ENCODE results near the gene NR4A3. TPM values are rescaled to one million over a fixed set of nuclear protein-coding genes. Genes with fewer than 3 reads are reported as not detected.

The NR4A3 gene
- total RNA-seq, 2 donors from 2014 or later = 7.8 to 19.2 TPM

- ATAC-seq (peak in 1 of 2 donors; percentile 39), DNase-seq (ENCODE audit: low spot score in 2 of 2) (no peak)
- Mint-ChIP-seq H3K27ac (no peak overlapping the region), H3K36me3 (no peaks in the 10 kb centered on the region), H3K9me3 (no peaks in the 10 kb centered on the region)
These were observed 11.9 kb upstream of the NR4A3 start for GRCh38 chr9:99809586-99810319.

- ATAC-seq (peak; percentile 30 to 42), DNase-seq (ENCODE audit: low spot score in 2 of 2) (no peak)
- Mint-ChIP-seq H3K9me3 (no peaks in the 10 kb centered on the region), H3K27ac (peak overlapping the region in 1 of 2 donors; percentile 76), H3K36me3 (no peaks in the 10 kb centered on the region)
These were observed 10.5 kb upstream of the NR4A3 start for GRCh38 chr9:99811172-99811571.

- ATAC-seq = peak; percentile 88 to 91
- peak overlapping the region in 1 of 2 donors; percentile 76 for H3K27ac Mint-ChIP-seq
These were observed 9.9 kb upstream of the NR4A3 start for GRCh38 chr9:99811598-99812383.

GRCh38 chr9:99813739-99814138, 7.9 kb upstream of the NR4A3 start:
- DNase-seq (ENCODE audit: low spot score in 2 of 2) = no peak
- no peaks in the 10 kb centered on the region for H3K9me3 Mint-ChIP-seq
- ATAC-seq = no peak
- H3K36me3 Mint-ChIP-seq = no peaks in the 10 kb centered on the region
- no peak overlapping the region for H3K27ac Mint-ChIP-seq

More at GRCh38 chr9:99811598-99812383, 9.9 kb upstream of the NR4A3 start:
- Mint-ChIP-seq H3K9me3 (no peaks in the 10 kb centered on the region), H3K36me3 (no peaks in the 10 kb centered on the region)
- DNase-seq (ENCODE audit: low spot score in 2 of 2) = peak in 1 of 2 donors; percentile 16

GRCh38 chr9:99814359-99814758, 7.3 kb upstream of the NR4A3 start:
- H3K36me3 Mint-ChIP-seq = no peaks in the 10 kb centered on the region
- ATAC-seq (no peak), DNase-seq (ENCODE audit: low spot score in 2 of 2) (no peak)
- no peak overlapping the region for H3K27ac Mint-ChIP-seq
- no peaks in the 10 kb centered on the region for H3K9me3 Mint-ChIP-seq

- ATAC-seq = no peak
- Mint-ChIP-seq H3K27ac (no peak overlapping the region), H3K9me3 (no peaks in the 10 kb centered on the region), H3K36me3 (no peaks in the 10 kb centered on the region)
- no peak for DNase-seq (ENCODE audit: low spot score in 2 of 2)
These were observed 5.3 kb upstream of the NR4A3 start for GRCh38 chr9:99816392-99816791.

GRCh38 chr9:99818500-99818899, 3.2 kb upstream of the NR4A3 start:
- ATAC-seq = no peak
- DNase-seq (ENCODE audit: low spot score in 2 of 2) = no peak
- Mint-ChIP-seq H3K27ac (peak overlapping the region; percentile 19 to 99), H3K36me3 (peaks cover 7 to 15% of the 10 kb centered on the region in 2 donors), H3K9me3 (no peaks in the 10 kb centered on the region)

- Mint-ChIP-seq H3K9me3 (no peaks in the 10 kb centered on the region), H3K27ac (peak overlapping the region; percentile 50 to 99), H3K36me3 (peaks cover 7 to 15% of the 10 kb centered on the region in 2 donors)
- ATAC-seq (peak; percentile 65 to 71), DNase-seq (ENCODE audit: low spot score in 2 of 2) (peak; percentile 85 to 98)
These were observed 2.4 kb upstream of the NR4A3 start for GRCh38 chr9:99819123-99819855.

GRCh38 chr9:99819856-99820684, 1.6 kb upstream of the NR4A3 start:
- peaks cover 7 to 21% of the 10 kb centered on the region in 2 donors for H3K36me3 Mint-ChIP-seq
- ATAC-seq (peak; percentile 37 to 69), DNase-seq (ENCODE audit: low spot score in 2 of 2) (peak; percentile 81 to 93)
- peak overlapping the region; percentile 95 to 99 for H3K27ac Mint-ChIP-seq
- H3K9me3 Mint-ChIP-seq = no peaks in the 10 kb centered on the region

GRCh38 chr9:99820685-99821395, 845 bp upstream of the NR4A3 start:
- Mint-ChIP-seq H3K36me3 (peaks cover 7 to 28% of the 10 kb centered on the region in 2 donors), H3K9me3 (no peaks in the 10 kb centered on the region), H3K27ac (peak overlapping the region; percentile 95 to 99)
- DNase-seq (ENCODE audit: low spot score in 2 of 2) = peak; percentile 50 to 80
- ATAC-seq = peak; percentile 8 to 25

- ATAC-seq (no peak), DNase-seq (ENCODE audit: low spot score in 2 of 2) (peak in 1 of 2 donors; percentile 57)
- peaks cover 7 to 28% of the 10 kb centered on the region in 2 donors for H3K36me3 Mint-ChIP-seq
- no peaks in the 10 kb centered on the region for H3K9me3 Mint-ChIP-seq
- peak overlapping the region; percentile 86 to 99 for H3K27ac Mint-ChIP-seq
These were observed 572 bp downstream of the NR4A3 start for GRCh38 chr9:99822109-99822805.

GRCh38 chr9:99822806-99823591, 1.3 kb downstream of the NR4A3 start:
- no peaks in the 10 kb centered on the region for H3K9me3 Mint-ChIP-seq
- peak; percentile 35 to 58 for DNase-seq (ENCODE audit: low spot score in 2 of 2)
- H3K27ac Mint-ChIP-seq = peak overlapping the region; percentile 86 to 99
- peaks cover 7 to 35% of the 10 kb centered on the region in 2 donors for H3K36me3 Mint-ChIP-seq
- ATAC-seq = no peak

GRCh38 chr9:99823681-99824377, 2.1 kb downstream of the NR4A3 start:
- peak; percentile 61 to 85 for DNase-seq (ENCODE audit: low spot score in 2 of 2)
- Mint-ChIP-seq H3K36me3 (peaks cover 8 to 39% of the 10 kb centered on the region in 2 donors), H3K9me3 (no peaks in the 10 kb centered on the region), H3K27ac (peak overlapping the region in 1 of 2 donors; percentile 99)
- peak; percentile 2 to 5 for ATAC-seq

All from activated naive CD4-positive, alpha-beta T cell treated with anti-CD3 and anti-CD28 coated beads, Interleukin-2, amount 50 U/mL, for 72 hours (primary cell).